KMS-11 (cell line): ENCODE measurements around the gene TPRN.
"Not testable (repeated sequence)": the region's sequence is repeated elsewhere in the genome, so short reads cannot be mapped to it uniquely, and the experiment has no call there.

Experiments
- H2AFZ ChIP-seq: fragments of 200-600 bp; sonication (generic); 2 replicates; pipeline ENCODE4 v1.6.1; 2016; ENCODE audit warnings: antibody characterized with exemption, mixed run types, low read depth
- H3K27ac ChIP-seq: fragments of 200-600 bp; sonication (generic); 2 replicates; pipeline ENCODE4 v1.6.1; 2016; ENCODE audit warnings: mild to moderate bottlenecking, mixed run types
- H3K27me3 ChIP-seq: fragments of 200-600 bp; sonication (generic); 2 replicates; pipeline ENCODE4 v1.6.1; 2017; ENCODE audit warnings: mild to moderate bottlenecking, low read depth, mixed run types, moderate library complexity; ENCODE audit not compliant: insufficient read depth
- H3K36me3 ChIP-seq: fragments of 200-600 bp; sonication (generic); 2 replicates; pipeline ENCODE4 v1.6.1; 2017; ENCODE audit warnings: mild to moderate bottlenecking, mixed run types; ENCODE audit not compliant: insufficient read depth
- H3K4me1 ChIP-seq: fragments of 200-600 bp; sonication (generic); 2 replicates; pipeline ENCODE4 v1.6.1; 2016; ENCODE audit warnings: mild to moderate bottlenecking, low read depth, mixed run types; ENCODE audit not compliant: poor library complexity, severe bottlenecking
- H3K4me2 ChIP-seq: fragments of 200-600 bp; sonication (generic); 2 replicates; pipeline ENCODE4 v1.7.0; 2016; ENCODE audit warnings: mild to moderate bottlenecking, mixed run types
- H3K4me3 ChIP-seq: fragments of 200-600 bp; sonication (generic); IDR thresholded peaks from 2 replicates; pipeline ENCODE4 v1.6.1; 2017; ENCODE audit warnings: low read depth, low read length, mixed read lengths; ENCODE audit not compliant: insufficient read depth
- H3K79me2 ChIP-seq: fragments of 200-600 bp; sonication (generic); 2 replicates; pipeline ENCODE4 v1.6.1; 2016; ENCODE audit warnings: low read depth, mixed run types; ENCODE audit not compliant: insufficient read depth
- H3K9ac ChIP-seq: fragments of 200-600 bp; sonication (generic); 2 replicates; pipeline ENCODE4 v1.6.1; 2016; ENCODE audit warnings: mild to moderate bottlenecking, mixed run types
- H4K20me1 ChIP-seq: fragments of 200-600 bp; sonication (generic); 2 replicates; pipeline ENCODE4 v1.6.1; 2016; ENCODE audit warnings: mild to moderate bottlenecking, mixed run types; ENCODE audit not compliant: insufficient read depth
- CTCF ChIP-seq: fragments of 200-600 bp; sonication (generic); conservative IDR thresholded peaks from 2 replicates; pipeline ENCODE4 v1.6.1; 2017; ENCODE audit warnings: low read depth, mild to moderate bottlenecking, antibody characterized with exemption, low read length, moderate library complexity, mixed read lengths

TPRN gene

GRCh38 chr9:137242269-137243203 lies 42.0 kb upstream of the TPRN start:
- no peak for TF ChIP-seq CTCF
- peaks cover 17% of the 10 kb centered on the region for H3K79me2 ChIP-seq

GRCh38 chr9:137241490-137242268 lies 41.1 kb upstream of the TPRN start:
- H3K36me3 ChIP-seq, result peaks cover 7% of the 10 kb centered on the region; the same call in 1 of the 2 replicates
- H3K4me2 ChIP-seq, result peak overlapping the region; percentile 76
- H4K20me1 ChIP-seq, result peaks cover 12% of the 10 kb centered on the region; the same call in 1 of the 2 replicates
- H3K79me2 ChIP-seq, result peaks cover 17% of the 10 kb centered on the region
- H3K9ac ChIP-seq, result peak overlapping the region; percentile 62; the same call in 1 of the 2 replicates
- peaks cover 25% of the 10 kb centered on the region for H3K4me1 ChIP-seq
- no peak overlapping the region for H3K4me3 ChIP-seq
- H2AFZ ChIP-seq, result no peak overlapping the region
- H3K27me3 ChIP-seq, result no peaks in the 10 kb centered on the region
- peak overlapping the region; percentile 52 for H3K27ac ChIP-seq
- TF ChIP-seq CTCF, result no peak

More at GRCh38 chr9:137242269-137243203, 42.0 kb upstream of the TPRN start:
- H2AFZ ChIP-seq, result no peak overlapping the region
- no peak overlapping the region for H3K4me3 ChIP-seq
- H3K36me3 ChIP-seq, result peaks cover 7% of the 10 kb centered on the region; the same call in 1 of the 2 replicates
- peak overlapping the region; percentile 62; the same call in 1 of the 2 replicates for H3K9ac ChIP-seq
- H4K20me1 ChIP-seq, result peaks cover 12% of the 10 kb centered on the region; the same call in 1 of the 2 replicates
- H3K27ac ChIP-seq, result no peak overlapping the region; the same call in 1 of the 2 replicates
- H3K4me2 ChIP-seq, result peak overlapping the region; percentile 76
- H3K4me1 ChIP-seq, result peaks cover 20% of the 10 kb centered on the region
- no peaks in the 10 kb centered on the region for H3K27me3 ChIP-seq

GRCh38 chr9:137240841-137241489 lies 40.4 kb upstream of the TPRN start, which contains the start of gene TUBB4B:
Gene TUBB4B, plus strand, starts transcription at chr9:137241287. Its CDS starts 74 bp downstream, at chr9:137241361.
- Histone ChIP-seq H3K9ac (peak within 1 kb of the TSS; percentile 82), H3K4me3 (no peak within 1 kb of the TSS), H3K79me2 (peaks cover 17% of the 10 kb centered on the region), H4K20me1 (peaks cover 12% of the 10 kb centered on the region; the same call in 1 of the 2 replicates), H3K4me2 (peak within 1 kb of the TSS; percentile 76), H3K27ac (peak within 1 kb of the TSS; percentile 91), H3K27me3 (no peaks in the 10 kb centered on the region), H3K36me3 (peaks cover 7% of the 10 kb centered on the region; the same call in 1 of the 2 replicates), H3K4me1 (peaks cover 31% of the 10 kb centered on the region), H2AFZ (peak within 1 kb of the TSS; percentile 72)
- no peak for TF ChIP-seq CTCF

GRCh38 chr9:137240318-137240840 lies 39.8 kb upstream of the TPRN start:
- Histone ChIP-seq H3K4me2 (peak overlapping the region; percentile 58), H3K27ac (peak overlapping the region; percentile 91), H3K27me3 (peaks cover 5% of the 10 kb centered on the region; the same call in 1 of the 2 replicates), H4K20me1 (peaks cover 12% of the 10 kb centered on the region; the same call in 1 of the 2 replicates), H3K79me2 (peaks cover 17% of the 10 kb centered on the region), H3K9ac (peak overlapping the region; percentile 82), H3K4me1 (peaks cover 31% of the 10 kb centered on the region), H2AFZ (peak overlapping the region; percentile 72), H3K4me3 (no peak overlapping the region), H3K36me3 (peaks cover 7% of the 10 kb centered on the region; the same call in 1 of the 2 replicates)
- TF ChIP-seq CTCF, result no peak

- Histone ChIP-seq H3K79me2 (peaks cover 17% of the 10 kb centered on the region), H3K4me1 (peaks cover 31% of the 10 kb centered on the region), H3K27ac (peak overlapping the region; percentile 91), H3K9ac (peak overlapping the region; percentile 82), H4K20me1 (peaks cover 12% of the 10 kb centered on the region; the same call in 1 of the 2 replicates), H3K4me2 (peak overlapping the region; percentile 58), H2AFZ (peak overlapping the region; percentile 72), H3K27me3 (peaks cover 12% of the 10 kb centered on the region)
- not testable (repeated sequence) for H3K4me3 ChIP-seq, H3K36me3 ChIP-seq
These were observed 39.1 kb upstream of the TPRN start for GRCh38 chr9:137239541-137240200.
